Activated CD8-positive, alpha-beta memory T cell treated with anti-CD3 and anti-CD28 coated beads, Interleukin-2, amount 10 ng/mL, durations not matched to agents 7 days and 5 days (primary cell): ENCODE measurements around the gene TTN. TPM values are rescaled to one million over a fixed set of nuclear protein-coding genes. Genes with fewer than 3 reads are reported as not detected.

Experiments used
- ATAC-seq: fragments of 150-1000 bp; cut with Tn5 transposase; one replicate; pipeline ENCODE4 v1.10.0; 2021; ENCODE audit warnings: moderate library complexity
- CTCF ChIA-PET: fragments of 350-600 bp; sonication (Branson Sonifier 250); formaldehyde crosslinking; loops from one replicate; lab custom pipeline; 2021; ENCODE audit warnings: antibody characterized with exemption; lab: Charles Lee
- DNase-seq: peaks from one replicate; pipeline ENCODE4 v3.0.0-alpha.2; 2020
- H3K27ac Mint-ChIP-seq: one replicate; pipeline ENCODE4 v1.8.0; 2021; ENCODE audit warnings: mild to moderate bottlenecking, mixed read lengths
- H3K27me3 Mint-ChIP-seq: one replicate; pipeline ENCODE4 v1.8.0; 2021; ENCODE audit warnings: mixed read lengths
- H3K36me3 Mint-ChIP-seq: one replicate; pipeline ENCODE4 v1.8.0; 2021; ENCODE audit warnings: mild to moderate bottlenecking, mixed read lengths
- H3K4me1 Mint-ChIP-seq: one replicate; pipeline ENCODE4 v1.8.0; 2021; ENCODE audit warnings: mixed read lengths
- H3K4me3 Mint-ChIP-seq: one replicate; pipeline ENCODE4 v1.8.0; 2021; ENCODE audit warnings: mild to moderate bottlenecking, moderate library complexity, mixed read lengths
- H3K9me3 Mint-ChIP-seq: one replicate; pipeline ENCODE4 v1.8.0; 2022; ENCODE audit warnings: low read depth, mixed read lengths
- total RNA-seq, 2 experiments: library from RNA; stranded (reverse); gene quantifications; one replicate each; pipeline ENCODE4 v1.2.3, GENCODE V29; 2021

TTN gene
- total RNA-seq, 2 experiments from 2014 or later, result 7.0 to 11.5 TPM

- Mint-ChIP-seq H3K9me3 (no peaks in the 10 kb centered on the region), H3K27ac (no peak overlapping the region), H3K4me3 (no peak overlapping the region), H3K36me3 (no peaks in the 10 kb centered on the region), H3K27me3 (no peaks in the 10 kb centered on the region), H3K4me1 (no peaks in the 10 kb centered on the region)
- no peak for DNase-seq
- CTCF ChIA-PET, result no interaction called here
- no peak for ATAC-seq
Measured at GRCh38 chr2:178715366-178715765, 91.9 kb downstream of the TTN start.

GRCh38 chr2:178707476-178707875 is 99.7 kb downstream of the TTN start:
- CTCF ChIA-PET, result no interaction called here
- Mint-ChIP-seq H3K4me3 (no peak overlapping the region), H3K9me3 (no peaks in the 10 kb centered on the region), H3K36me3 (no peaks in the 10 kb centered on the region), H3K27me3 (no peaks in the 10 kb centered on the region), H3K4me1 (no peaks in the 10 kb centered on the region), H3K27ac (no peak overlapping the region)
- ATAC-seq, result no peak
- DNase-seq, result no peak

GRCh38 chr2:178704876-178705275 is 102.3 kb downstream of the TTN start:
- Mint-ChIP-seq H3K27me3 (peaks cover 2% of the 10 kb centered on the region), H3K4me1 (peaks cover 2% of the 10 kb centered on the region), H3K36me3 (no peaks in the 10 kb centered on the region), H3K9me3 (no peaks in the 10 kb centered on the region), H3K27ac (no peak overlapping the region), H3K4me3 (no peak overlapping the region)
- CTCF ChIA-PET, result no interaction called here
- ATAC-seq, result no peak
- DNase-seq, result no peak

- DNase-seq (no peak), ATAC-seq (no peak)
- H3K4me1 Mint-ChIP-seq, result peaks cover 2% of the 10 kb centered on the region
- no peaks in the 10 kb centered on the region for H3K9me3 Mint-ChIP-seq
- H3K4me3 Mint-ChIP-seq, result no peak overlapping the region
- no peak overlapping the region for H3K27ac Mint-ChIP-seq
- H3K36me3 Mint-ChIP-seq, result no peaks in the 10 kb centered on the region
- peaks cover 2% of the 10 kb centered on the region for H3K27me3 Mint-ChIP-seq
- CTCF ChIA-PET, result interaction anchor here (1.3 kb wide), 1 partner anchor 396 kb away, joined by 3 read pairs; no protein-coding TSS in a partner anchor
Measured at GRCh38 chr2:178702361-178702760, 104.9 kb downstream of the TTN start.

- CTCF ChIA-PET, result interaction anchor here (0.5 to 1.7 kb wide), 10 partner anchors 9 to 589 kb away, joined by 3 to 4 read pairs (median 3); partner anchors contain the start of gene RBM45
- no peaks in the 10 kb centered on the region for H3K9me3 Mint-ChIP-seq
- H3K27me3 Mint-ChIP-seq, result peaks cover 2% of the 10 kb centered on the region
Measured at GRCh38 chr2:178700922-178701342, 106.3 kb downstream of the TTN start.

GRCh38 chr2:178700136-178700535 is 107.1 kb downstream of the TTN start:
- ATAC-seq (no peak), DNase-seq (no peak)
- Mint-ChIP-seq H3K27me3 (peaks cover 2% of the 10 kb centered on the region), H3K4me1 (peaks cover 2% of the 10 kb centered on the region), H3K27ac (no peak overlapping the region), H3K4me3 (no peak overlapping the region), H3K36me3 (no peaks in the 10 kb centered on the region), H3K9me3 (no peaks in the 10 kb centered on the region)
- CTCF ChIA-PET, result interaction anchor here (0.6 to 1.7 kb wide), 9 partner anchors 10 to 588 kb away, joined by 3 to 4 read pairs (median 3); partner anchors contain the start of gene RBM45

More at GRCh38 chr2:178700922-178701342, 106.3 kb downstream of the TTN start:
- no peaks in the 10 kb centered on the region for H3K36me3 Mint-ChIP-seq
- no peak for ATAC-seq
- no peak for DNase-seq
- peaks cover 2% of the 10 kb centered on the region for H3K4me1 Mint-ChIP-seq
- no peak overlapping the region for H3K27ac Mint-ChIP-seq
- no peak overlapping the region for H3K4me3 Mint-ChIP-seq

GRCh38 chr2:178692845-178693244 is 114.4 kb downstream of the TTN start:
- H3K4me1 Mint-ChIP-seq, result no peaks in the 10 kb centered on the region
- no peak overlapping the region for H3K4me3 Mint-ChIP-seq
- CTCF ChIA-PET, result no interaction called here
- no peaks in the 10 kb centered on the region for H3K36me3 Mint-ChIP-seq
- DNase-seq, result no peak
- no peak for ATAC-seq
- H3K27me3 Mint-ChIP-seq, result no peaks in the 10 kb centered on the region
- no peaks in the 10 kb centered on the region for H3K9me3 Mint-ChIP-seq
- no peak overlapping the region for H3K27ac Mint-ChIP-seq

- no peaks in the 10 kb centered on the region for H3K9me3 Mint-ChIP-seq
- no peaks in the 10 kb centered on the region for H3K27me3 Mint-ChIP-seq
- CTCF ChIA-PET, result no interaction called here
- no peaks in the 10 kb centered on the region for H3K4me1 Mint-ChIP-seq
- H3K27ac Mint-ChIP-seq, result no peak overlapping the region
- no peak for ATAC-seq
- H3K36me3 Mint-ChIP-seq, result no peaks in the 10 kb centered on the region
- DNase-seq, result no peak
- H3K4me3 Mint-ChIP-seq, result no peak overlapping the region
Measured at GRCh38 chr2:178689808-178690207, 117.4 kb downstream of the TTN start.

GRCh38 chr2:178683877-178684276 is 123.3 kb downstream of the TTN start:
- CTCF ChIA-PET, result no interaction called here
- Mint-ChIP-seq H3K4me3 (no peak overlapping the region), H3K36me3 (no peaks in the 10 kb centered on the region), H3K27ac (no peak overlapping the region), H3K4me1 (no peaks in the 10 kb centered on the region), H3K27me3 (no peaks in the 10 kb centered on the region), H3K9me3 (no peaks in the 10 kb centered on the region)
- DNase-seq, result no peak
- no peak for ATAC-seq

GRCh38 chr2:178681081-178681480 is 126.1 kb downstream of the TTN start:
- H3K4me3 Mint-ChIP-seq, result no peak overlapping the region
- CTCF ChIA-PET, result no interaction called here
- ATAC-seq (no peak), DNase-seq (no peak)
- no peaks in the 10 kb centered on the region for H3K36me3 Mint-ChIP-seq
- H3K27ac Mint-ChIP-seq, result no peak overlapping the region
- H3K4me1 Mint-ChIP-seq, result no peaks in the 10 kb centered on the region
- H3K9me3 Mint-ChIP-seq, result no peaks in the 10 kb centered on the region
- H3K27me3 Mint-ChIP-seq, result no peaks in the 10 kb centered on the region

- CTCF ChIA-PET, result no interaction called here
- Mint-ChIP-seq H3K4me3 (no peak overlapping the region), H3K36me3 (no peaks in the 10 kb centered on the region), H3K4me1 (no peaks in the 10 kb centered on the region), H3K27me3 (no peaks in the 10 kb centered on the region), H3K9me3 (no peaks in the 10 kb centered on the region), H3K27ac (no peak overlapping the region)
- DNase-seq (no peak), ATAC-seq (no peak)
Measured at GRCh38 chr2:178679891-178680290, 127.3 kb downstream of the TTN start.

- CTCF ChIA-PET, result no interaction called here
- ATAC-seq (no peak), DNase-seq (no peak)
- H3K4me3 Mint-ChIP-seq, result no peak overlapping the region
- H3K4me1 Mint-ChIP-seq, result no peaks in the 10 kb centered on the region
- no peaks in the 10 kb centered on the region for H3K9me3 Mint-ChIP-seq
- no peaks in the 10 kb centered on the region for H3K27me3 Mint-ChIP-seq
- no peak overlapping the region for H3K27ac Mint-ChIP-seq
- no peaks in the 10 kb centered on the region for H3K36me3 Mint-ChIP-seq
Measured at GRCh38 chr2:178677599-178677998, 129.6 kb downstream of the TTN start.

GRCh38 chr2:178676046-178676445 is 131.2 kb downstream of the TTN start:
- no peaks in the 10 kb centered on the region for H3K36me3 Mint-ChIP-seq
- DNase-seq (no peak), ATAC-seq (no peak)
- no peaks in the 10 kb centered on the region for H3K27me3 Mint-ChIP-seq
- no peaks in the 10 kb centered on the region for H3K9me3 Mint-ChIP-seq
- no peak overlapping the region for H3K4me3 Mint-ChIP-seq
- H3K4me1 Mint-ChIP-seq, result no peaks in the 10 kb centered on the region
- CTCF ChIA-PET, result no interaction called here
- no peak overlapping the region for H3K27ac Mint-ChIP-seq

- ATAC-seq (no peak), DNase-seq (no peak)
- H3K4me1 Mint-ChIP-seq, result no peaks in the 10 kb centered on the region
- no peak overlapping the region for H3K27ac Mint-ChIP-seq
- CTCF ChIA-PET, result no interaction called here
- H3K36me3 Mint-ChIP-seq, result no peaks in the 10 kb centered on the region
- H3K27me3 Mint-ChIP-seq, result no peaks in the 10 kb centered on the region
- H3K4me3 Mint-ChIP-seq, result no peak overlapping the region
- no peaks in the 10 kb centered on the region for H3K9me3 Mint-ChIP-seq
Measured at GRCh38 chr2:178674122-178674521, 133.1 kb downstream of the TTN start.

- ATAC-seq (no peak), DNase-seq (no peak)
- CTCF ChIA-PET, result no interaction called here
- no peaks in the 10 kb centered on the region for H3K27me3 Mint-ChIP-seq
- H3K27ac Mint-ChIP-seq, result no peak overlapping the region
- no peaks in the 10 kb centered on the region for H3K9me3 Mint-ChIP-seq
- H3K4me1 Mint-ChIP-seq, result no peaks in the 10 kb centered on the region
- H3K4me3 Mint-ChIP-seq, result no peak overlapping the region
- H3K36me3 Mint-ChIP-seq, result no peaks in the 10 kb centered on the region
Measured at GRCh38 chr2:178666458-178666857, 140.8 kb downstream of the TTN start.
